Right lobe of liver (tissue), 4 donors: ENCODE data around the gene CUL1.

Experiments
- POLR2A ChIP-seq: fragments of 450-650 bp; IDR thresholded peaks from one replicate; pipeline ENCODE4 v1.6.1; 2017; ENCODE audit warnings: antibody characterized with exemption, mild to moderate bottlenecking
- TF ChIP-seq, protein P1 (sequence below), 4 donors: fragments of 200-600 bp in 3 of 4; fragments of 450-650 bp in 1 of 4; IDR thresholded peaks; one replicate each; pipeline versions ENCODE4 v1.5.1 to v1.8.0; 2016 to 2022; ENCODE audit warnings: antibody characterized with exemption in 4 of 4, mild to moderate bottlenecking in 2 of 4
- donor health status: DM: no; HTN: no; CAD: no.
- donor health status: DM: no; HTN: no; CAD: no.
- donor health status: DM: no; HTN: yes; CAD: no.

DNA sequence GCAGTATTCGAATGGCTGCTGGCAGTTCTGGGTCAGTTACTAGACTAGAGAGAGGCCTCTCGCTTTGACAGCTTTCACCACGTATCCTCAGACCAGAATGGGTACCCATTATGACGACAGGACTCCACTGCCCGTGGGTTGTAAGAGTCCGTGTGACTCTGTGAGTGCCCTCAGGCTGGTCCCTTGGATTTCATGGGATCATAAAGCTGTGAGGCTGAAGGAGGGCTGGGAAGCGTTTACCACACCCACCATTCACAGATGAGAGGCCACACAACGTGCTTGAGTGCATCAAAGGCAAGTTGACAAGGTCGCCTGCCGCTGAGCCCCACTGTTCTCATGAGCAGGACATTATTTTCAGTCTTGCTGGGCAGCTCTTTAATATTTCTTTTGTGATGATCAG lies 98.1 kb downstream of the CUL1 start:
- no peak for TF ChIP-seq POLR2A
- TF ChIP-seq, protein P1, sequence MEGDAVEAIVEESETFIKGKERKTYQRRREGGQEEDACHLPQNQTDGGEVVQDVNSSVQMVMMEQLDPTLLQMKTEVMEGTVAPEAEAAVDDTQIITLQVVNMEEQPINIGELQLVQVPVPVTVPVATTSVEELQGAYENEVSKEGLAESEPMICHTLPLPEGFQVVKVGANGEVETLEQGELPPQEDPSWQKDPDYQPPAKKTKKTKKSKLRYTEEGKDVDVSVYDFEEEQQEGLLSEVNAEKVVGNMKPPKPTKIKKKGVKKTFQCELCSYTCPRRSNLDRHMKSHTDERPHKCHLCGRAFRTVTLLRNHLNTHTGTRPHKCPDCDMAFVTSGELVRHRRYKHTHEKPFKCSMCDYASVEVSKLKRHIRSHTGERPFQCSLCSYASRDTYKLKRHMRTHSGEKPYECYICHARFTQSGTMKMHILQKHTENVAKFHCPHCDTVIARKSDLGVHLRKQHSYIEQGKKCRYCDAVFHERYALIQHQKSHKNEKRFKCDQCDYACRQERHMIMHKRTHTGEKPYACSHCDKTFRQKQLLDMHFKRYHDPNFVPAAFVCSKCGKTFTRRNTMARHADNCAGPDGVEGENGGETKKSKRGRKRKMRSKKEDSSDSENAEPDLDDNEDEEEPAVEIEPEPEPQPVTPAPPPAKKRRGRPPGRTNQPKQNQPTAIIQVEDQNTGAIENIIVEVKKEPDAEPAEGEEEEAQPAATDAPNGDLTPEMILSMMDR (IDR thresholded peaks at IDR 0.05), result no peak
